K562 (cell line): ENCODE results near the gene ERRFI1. TPM values are rescaled to one million over a fixed set of nuclear protein-coding genes. Genes with fewer than 3 reads are reported as not detected.
A peak's percentile ranks its signal among the peaks of the same experiment; 100 is the strongest.

Source experiments
- ATAC-seq: fragments of 200-7000 bp; cut with Tn5 transposase; 3 replicates; pipeline ENCODE4 v1.9.1; 2020; ENCODE audit warnings: moderate library complexity
- BruUV-seq: library from RNA; stranded (reverse); fragments of 400-500 nt; replicated peaks from 2 replicates; lab custom pipeline; 2021; lab: Mats Ljungman, UMichigan
- CTCF ChIA-PET: fragments of 300-600 bp; formaldehyde crosslinking; extraction: SDS; loops from one replicate; lab custom pipeline; 2021; ENCODE audit warnings: low intra/inter-chr PET ratio; lab: Yijun Ruan, JAX
- POLR2A ChIA-PET: fragments of 300-600, 350-650 bp; sonication (Branson Sonifier 250); formaldehyde crosslinking; extraction: SDS; loops from one replicate; lab custom pipeline; 2021; ENCODE audit warnings: antibody characterized with exemption, inconsistent platforms; lab: Yijun Ruan, JAX
- DNase-seq, 4 experiments: peaks; one replicate each; pipeline versions ENCODE4 v3.0.0 to v3.0.0-alpha.2; 2011 to 2018; ENCODE audit warnings: low spot score in 3 of 4, mixed read lengths in 3 of 4; ENCODE audit errors: extremely low read depth in 1 of 4
- FAIRE-seq: peaks from 2 replicates; lab custom pipeline; 2011; peaks lifted over from hg19 to GRCh38; lab: Jason Lieb, UNC
- H2AFZ ChIP-seq: 2 replicates; pipeline ENCODE4 v1.6.0; 2011; ENCODE audit warnings: low read depth, low read length, control low read depth, inconsistent platforms
- H3K27ac ChIP-seq: fragments of 200-600 bp; 3 replicates; pipeline ENCODE4 v1.8.0; 2011; ENCODE audit warnings: low read depth, mild to moderate bottlenecking, control low read depth, inconsistent platforms, low read length, moderate library complexity, mixed read lengths; ENCODE audit errors: extremely low read depth
- H3K27me3 ChIP-seq, 2 experiments: fragments of 300-600 bp in 1 of 2; 2 replicates in 1 of 2; 3 replicates in 1 of 2; pipeline versions ENCODE4 v1.6.0 to v1.8.0; 2011; ENCODE audit warnings: inconsistent platforms in 2 of 2, low read length in 2 of 2, mild to moderate bottlenecking in 1 of 2, mixed read lengths in 1 of 2, moderate library complexity in 1 of 2; ENCODE audit not compliant: control insufficient read depth in 2 of 2, insufficient read depth in 2 of 2
- H3K36me3 ChIP-seq: fragments of 300-600 bp; 3 replicates; pipeline ENCODE4 v1.8.0; 2011; ENCODE audit warnings: mild to moderate bottlenecking, low read length, inconsistent platforms; ENCODE audit not compliant: control insufficient read depth, insufficient read depth
- H3K4me1 ChIP-seq, 2 experiments: fragments of 200-600 bp in 1 of 2; replicated peaks in 1 of 2; 2 replicates in 1 of 2; 3 replicates in 1 of 2; pipeline versions ENCODE4 v1.5.1 to v1.8.0; 2011; ENCODE audit warnings: inconsistent platforms in 2 of 2, low read length in 2 of 2, mild to moderate bottlenecking in 1 of 2, mixed read lengths in 1 of 2, moderate library complexity in 1 of 2; ENCODE audit not compliant: control insufficient read depth in 2 of 2, insufficient read depth in 2 of 2
- H3K4me2 ChIP-seq: 2 replicates; pipeline ENCODE4 v1.6.1; 2011; ENCODE audit warnings: low read length, control low read depth, inconsistent platforms, mixed read lengths; ENCODE audit not compliant: insufficient read depth
- H3K4me3 ChIP-seq: fragments of 200-600 bp; sonication (generic), shearing (Covaris generic); 2 replicates; pipeline ENCODE4 v1.5.1; 2016; ENCODE audit warnings: control low read depth, inconsistent platforms
- H3K79me2 ChIP-seq: fragments of 200-600 bp; 3 replicates; pipeline ENCODE4 v1.8.0; 2011; ENCODE audit warnings: low read length, inconsistent platforms; ENCODE audit not compliant: control insufficient read depth, insufficient read depth
- H3K9ac ChIP-seq, 2 experiments: 2 replicates each; pipeline versions ENCODE4 v1.6.0 to v1.6.1; 2011; ENCODE audit warnings: low read depth in 2 of 2, low read length in 2 of 2, control low read depth in 1 of 2, inconsistent platforms in 1 of 2, mild to moderate bottlenecking in 1 of 2, mixed read lengths in 1 of 2; ENCODE audit not compliant: insufficient read depth in 1 of 2
- H3K9me1 ChIP-seq: one replicate; pipeline ENCODE4 v1.6.0; 2011; ENCODE audit warnings: inconsistent platforms, mild to moderate bottlenecking, low read length, moderate library complexity; ENCODE audit not compliant: control insufficient read depth, insufficient read depth
- H3K9me3 ChIP-seq: replicated peaks from 2 replicates; pipeline ENCODE4 v1.5.1; 2011; ENCODE audit warnings: low read depth, low read length, inconsistent platforms; ENCODE audit not compliant: control insufficient read depth, insufficient read depth
- H4K20me1 ChIP-seq: replicated peaks from 2 replicates; pipeline ENCODE4 v1.6.1; 2011; ENCODE audit warnings: low read length, inconsistent platforms, mixed read lengths; ENCODE audit not compliant: control insufficient read depth, insufficient read depth
- CBX3 ChIP-seq, 2 experiments: IDR thresholded peaks; 1 replicate in 1 of 2; 2 replicates in 1 of 2; pipeline ENCODE4 v1.6.1; 2012; ENCODE audit warnings: inconsistent platforms in 2 of 2, low read length in 2 of 2, borderline replicate concordance in 1 of 2, control low read depth in 1 of 2
- CBX8 ChIP-seq: fragments of 200-600 bp; sonication (generic); IDR thresholded peaks from 2 replicates; pipeline ENCODE4 v1.6.1; 2012; ENCODE audit warnings: borderline replicate concordance, mixed run types, low read depth, mild to moderate bottlenecking, moderate library complexity, mixed read lengths, low read length, control low read depth, inconsistent platforms; ENCODE audit not compliant: poor library complexity, severe bottlenecking; ENCODE audit errors: extremely low read depth
- FIP1L1 ChIP-seq: fragments of 200-400 bp; formaldehyde crosslinking; IDR thresholded peaks from 2 replicates; pipeline ENCODE4 v1.6.1; 2018; ENCODE audit warnings: mild to moderate bottlenecking, low read depth, low read length; ENCODE audit not compliant: poor library complexity, severe bottlenecking
- HIVEP1 ChIP-seq: fragments of 250-450 bp; sonication (Bioruptor Pico); IDR thresholded peaks from 2 replicates; pipeline ENCODE4 v1.4.0; 2020; ENCODE audit warnings: mild to moderate bottlenecking
- MAFF ChIP-seq: IDR thresholded peaks from 2 replicates; pipeline ENCODE4 v1.6.1; 2012; ENCODE audit warnings: low read length, improper control_type of control experiment
- RBFOX2 ChIP-seq: fragments of 200-400 bp; formaldehyde crosslinking; IDR thresholded peaks from 2 replicates; pipeline ENCODE4 v1.6.1; 2017; ENCODE audit warnings: low read depth, mild to moderate bottlenecking, low read length, moderate library complexity
- RBM25 ChIP-seq: fragments of 200-400 bp; formaldehyde crosslinking; IDR thresholded peaks from 2 replicates; pipeline ENCODE4 v1.6.1; 2018; ENCODE audit warnings: low read length, low read depth, moderate library complexity; ENCODE audit not compliant: severe bottlenecking
- SRSF9 ChIP-seq: fragments of 200-400 bp; formaldehyde crosslinking; IDR thresholded peaks from 2 replicates; pipeline ENCODE4 v1.6.1; 2017; ENCODE audit warnings: low read depth, low read length, borderline replicate concordance
- WGBS: fragments of 100-300 bp; shearing (Covaris generic); methylation state at CpG from one replicate; pipeline ENCODE4 v1.1.6; 2016; ENCODE audit warnings: low coverage, mixed read lengths; ENCODE audit not compliant: insufficient coverage; ENCODE audit errors: missing lambda C conversion rate; 5-methylcytosine and 5-hydroxymethylcytosine counted together
- in situ Hi-C: fragments of 300-500 bp; cut with MboI; formaldehyde crosslinking; loops from 4 replicates; pipeline ENCODE4 v1.15.0; 2018; ENCODE audit warnings: inconsistent platforms, mixed read lengths
- intact Hi-C: fragments of 100-400 bp; cut with micrococcal nuclease; formaldehyde crosslinking; loops from 2 replicates; pipeline ENCODE4 v1.14.2; 2022
- polyA plus RNA-seq, 8 experiments: library from polyadenylated mRNA; depleted of rRNA in 4 of 8; stranded (reverse) in 5 of 8; unstranded in 3 of 8; fragments of >200 nt; fragmentation: Nextera tagmentation in 2 of 8; fragmentation: Illumina TruSeq in 1 of 8; extraction: Ambion mirVana in 2 of 8; extraction: Trizol in 1 of 8; gene quantifications; 2 replicates each; pipeline versions ENCODE4 v1.2.1 to v1.2.3, GENCODE V29; 2011 to 2014; ENCODE audit warnings: inconsistent platforms in 1 of 8, missing spikeins in 1 of 8
- total RNA-seq, 7 experiments: library from RNA; depleted of rRNA in 6 of 7; stranded (reverse); fragments of >200 nt in 6 of 7; fragmentation: Illumina TruSeq in 2 of 7; extraction: Trizol in 2 of 7; gene quantifications; 2 replicates each; pipeline versions ENCODE4 v1.2.1 to v1.2.3, GENCODE V29; 2011 to 2021; ENCODE audit warnings: low replicate concordance in 1 of 7
- TF ChIP-seq, protein P1 (sequence below): fragments of 450-650 bp; IDR thresholded peaks from 2 replicates; pipeline ENCODE4 v1.6.1; 2016; ENCODE audit warnings: antibody characterized with exemption
- TF ChIP-seq, protein P2 (sequence below): fragments of 250-450 bp; sonication (Bioruptor Pico); IDR thresholded peaks from 2 replicates; pipeline ENCODE4 v1.8.0; 2021; ENCODE audit warnings: mild to moderate bottlenecking, moderate library complexity

Gene ERRFI1
- total and polyA plus RNA-seq, 9 of the 15 experiments (the other 6 are each of a cell fraction or from before 2014, with no cell fraction given), result 0.67 to 4.4 (median 1.1) TPM

DNA sequence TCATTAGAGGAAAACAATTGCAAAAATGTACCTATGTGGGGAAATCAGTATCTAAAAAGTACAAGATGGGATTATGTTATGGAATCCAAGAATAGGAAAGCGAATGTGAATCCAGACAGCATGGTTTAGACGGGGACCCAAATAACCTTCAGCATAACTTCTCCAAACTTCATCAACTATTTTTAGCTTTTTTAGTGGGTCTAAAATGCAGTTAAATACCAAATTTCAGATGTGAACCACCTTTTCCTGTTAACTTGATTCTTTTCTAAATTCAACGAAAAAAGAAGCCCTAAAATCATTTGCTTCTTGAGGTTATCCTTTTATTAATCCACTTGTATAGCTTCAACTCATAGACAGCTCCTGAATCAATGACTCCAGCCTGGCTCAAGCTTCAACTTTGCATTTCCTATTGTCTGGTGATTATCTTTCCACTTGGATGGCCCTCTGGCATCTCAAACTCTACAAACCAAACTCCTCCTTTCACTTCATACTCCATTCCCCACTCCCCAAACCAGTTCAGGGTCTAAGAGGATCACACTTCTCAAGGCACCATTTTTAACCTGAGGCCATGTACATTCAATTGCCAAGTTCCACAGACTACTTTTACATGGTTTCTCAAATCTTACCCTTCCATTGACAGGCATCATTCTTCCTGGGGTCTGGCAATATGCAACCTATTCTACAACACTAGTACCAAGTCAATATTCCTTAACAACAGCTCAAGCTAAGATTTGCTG, 7.4 kb downstream of the ERRFI1 start:
- in situ Hi-C loops, result loop anchor here (5.0 to 10.0 kb wide), 2 partner anchors 294 to 354 kb away; no protein-coding TSS in a partner anchor
- POLR2A ChIA-PET, result interaction anchor here (0.7 kb wide), 1 partner anchor 289 kb away, joined by 5 read pairs; no protein-coding TSS in a partner anchor
- no peaks in the 10 kb centered on the region for H3K36me3 ChIP-seq
- no peaks in the 10 kb centered on the region for H3K79me2 ChIP-seq
- H3K4me2 ChIP-seq, result no peak overlapping the region
- intact Hi-C loops, result loop anchor here (5.0 kb wide), 1 partner anchor 351 kb away; no protein-coding TSS in a partner anchor
- WGBS, result 2% methylated on average over 3 of the region's 3 CpGs
- H3K27ac ChIP-seq, result no peak overlapping the region
- no peak overlapping the region for H3K9ac ChIP-seq
- ATAC-seq (no peak), FAIRE-seq (no peak), DNase-seq (no peak)
- H2AFZ ChIP-seq, result no peak overlapping the region
- peaks cover 11 to 17% of the 10 kb centered on the region in 2 experiments for H3K27me3 ChIP-seq
- no peaks in the 10 kb centered on the region for H3K9me3 ChIP-seq
- no peaks in the 10 kb centered on the region for H3K9me1 ChIP-seq
- peaks cover 0 to 7% of the 10 kb centered on the region in 2 experiments; a peak in 1 of 5 replicates for H3K4me1 ChIP-seq
- H4K20me1 ChIP-seq, result no peaks in the 10 kb centered on the region; the same call in 1 of the 2 replicates
- no TSS peak for BruUV-seq
- CTCF ChIA-PET, result interaction anchor here (1.3 kb wide), 1 partner anchor 36 kb away, joined by 3 read pairs; no protein-coding TSS in a partner anchor
- no peak overlapping the region for H3K4me3 ChIP-seq
- peak; percentile 79 for TF ChIP-seq CBX8
- no peak for TF ChIP-seq RBM25
- no peak for TF ChIP-seq CBX3 (IDR thresholded peaks at IDR 0.05; ENCODE audit: borderline replicate concordance in 1 of 2, low read length in 2 of 2)
- TF ChIP-seq FIP1L1, result no peak
- TF ChIP-seq RBFOX2, result no peak
- TF ChIP-seq, protein P1, sequence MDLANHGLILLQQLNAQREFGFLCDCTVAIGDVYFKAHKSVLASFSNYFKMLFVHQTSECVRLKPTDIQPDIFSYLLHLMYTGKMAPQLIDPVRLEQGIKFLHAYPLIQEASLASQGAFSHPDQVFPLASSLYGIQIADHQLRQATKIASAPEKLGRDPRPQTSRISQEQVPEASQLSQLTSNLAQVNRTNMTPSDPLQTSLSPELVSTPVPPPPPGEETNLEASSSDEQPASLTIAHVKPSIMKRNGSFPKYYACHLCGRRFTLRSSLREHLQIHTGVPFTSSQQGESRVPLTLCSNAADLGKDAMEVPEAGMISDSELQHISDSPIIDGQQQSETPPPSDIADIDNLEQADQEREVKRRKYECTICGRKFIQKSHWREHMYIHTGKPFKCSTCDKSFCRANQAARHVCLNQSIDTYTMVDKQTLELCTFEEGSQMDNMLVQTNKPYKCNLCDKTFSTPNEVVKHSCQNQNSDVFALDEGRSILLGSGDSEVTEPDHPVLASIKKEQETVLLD, result no peak
- TF ChIP-seq, protein P2, sequence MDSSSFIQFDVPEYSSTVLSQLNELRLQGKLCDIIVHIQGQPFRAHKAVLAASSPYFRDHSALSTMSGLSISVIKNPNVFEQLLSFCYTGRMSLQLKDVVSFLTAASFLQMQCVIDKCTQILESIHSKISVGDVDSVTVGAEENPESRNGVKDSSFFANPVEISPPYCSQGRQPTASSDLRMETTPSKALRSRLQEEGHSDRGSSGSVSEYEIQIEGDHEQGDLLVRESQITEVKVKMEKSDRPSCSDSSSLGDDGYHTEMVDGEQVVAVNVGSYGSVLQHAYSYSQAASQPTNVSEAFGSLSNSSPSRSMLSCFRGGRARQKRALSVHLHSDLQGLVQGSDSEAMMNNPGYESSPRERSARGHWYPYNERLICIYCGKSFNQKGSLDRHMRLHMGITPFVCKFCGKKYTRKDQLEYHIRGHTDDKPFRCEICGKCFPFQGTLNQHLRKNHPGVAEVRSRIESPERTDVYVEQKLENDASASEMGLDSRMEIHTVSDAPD (CRISPR knock-in tag), result no peak
- TF ChIP-seq MAFF, result no peak
- TF ChIP-seq SRSF9, result no peak
- no peak for TF ChIP-seq HIVEP1
